ENCODE measurements around the gene FAR2. TPM values are rescaled to one million over a fixed set of nuclear protein-coding genes. Genes with fewer than 3 reads are reported as not detected.

FAR2 gene
- total RNA-seq, 4 donors from 2014 or later = 0.62 to 4.1 (median 2.6) TPM

- no peak for ATAC-seq
Measured at GRCh38 chr12:29198901-29199300, 49.8 kb downstream of the FAR2 start.

GRCh38 chr12:29200586-29200985 is 51.5 kb downstream of the FAR2 start:
- ATAC-seq (no peak), DNase-seq (no peak)
- in situ Hi-C loops (cut with MboI; ENCODE audit: low sequenced_read_pairs in 4 of 4) = no loop called here
- Histone ChIP-seq H3K27me3 (no peaks in the 10 kb centered on the region), H3K9me3 (no peaks in the 10 kb centered on the region), H3K4me1 (no peaks in the 10 kb centered on the region), H3K36me3 (no peaks in the 10 kb centered on the region), H3K27ac (no peak overlapping the region), H3K4me3 (no peak overlapping the region)
- intact Hi-C loops (cut with DNase I; ENCODE audit: low total_unique reads) = no loop called here
- no peak for TF ChIP-seq POLR2A (IDR thresholded peaks at IDR 0.05)
- no peak for TF ChIP-seq CTCF (IDR thresholded peaks at IDR 0.05 in 4 of 5, conservative IDR thresholded peaks at IDR 0.05 in 1 of 5)

More at GRCh38 chr12:29198901-29199300, 49.8 kb downstream of the FAR2 start:
- Histone ChIP-seq H3K36me3 (no peaks in the 10 kb centered on the region), H3K27me3 (no peaks in the 10 kb centered on the region), H3K27ac (no peak overlapping the region), H3K4me1 (no peaks in the 10 kb centered on the region), H3K9me3 (no peaks in the 10 kb centered on the region), H3K4me3 (no peak overlapping the region)
- no peak for DNase-seq
- in situ Hi-C loops (cut with MboI; ENCODE audit: low sequenced_read_pairs in 4 of 4) (no loop called here), intact Hi-C loops (cut with DNase I; ENCODE audit: low total_unique reads) (no loop called here)
- TF ChIP-seq POLR2A (IDR thresholded peaks at IDR 0.05) (no peak), CTCF (IDR thresholded peaks at IDR 0.05 in 4 of 5, conservative IDR thresholded peaks at IDR 0.05 in 1 of 5) (no peak)

- ATAC-seq (no peak), DNase-seq (no peak)
- no peaks in the 10 kb centered on the region for H3K36me3 ChIP-seq
- no peaks in the 10 kb centered on the region for H3K9me3 ChIP-seq
- no peak overlapping the region for H3K4me3 ChIP-seq
- H3K27me3 ChIP-seq = no peaks in the 10 kb centered on the region
- intact Hi-C loops (cut with DNase I; ENCODE audit: low total_unique reads) = no loop called here
- no peaks in the 10 kb centered on the region for H3K4me1 ChIP-seq
- in situ Hi-C loops (cut with MboI; ENCODE audit: low sequenced_read_pairs in 4 of 4) = no loop called here
- no peak for TF ChIP-seq POLR2A (IDR thresholded peaks at IDR 0.05)
- no peak for TF ChIP-seq CTCF (IDR thresholded peaks at IDR 0.05 in 4 of 5, conservative IDR thresholded peaks at IDR 0.05 in 1 of 5)
- no peak overlapping the region for H3K27ac ChIP-seq
Measured at GRCh38 chr12:29201296-29201695, 52.2 kb downstream of the FAR2 start.

- no peak overlapping the region for H3K27ac ChIP-seq
- no peaks in the 10 kb centered on the region for H3K27me3 ChIP-seq
- DNase-seq (no peak), ATAC-seq (no peak)
- intact Hi-C loops (cut with DNase I; ENCODE audit: low total_unique reads) = no loop called here
- no peaks in the 10 kb centered on the region for H3K4me1 ChIP-seq
- no peak for TF ChIP-seq CTCF (IDR thresholded peaks at IDR 0.05 in 4 of 5, conservative IDR thresholded peaks at IDR 0.05 in 1 of 5)
- TF ChIP-seq POLR2A (IDR thresholded peaks at IDR 0.05) = no peak
- in situ Hi-C loops (cut with MboI; ENCODE audit: low sequenced_read_pairs in 4 of 4) = no loop called here
- H3K9me3 ChIP-seq = no peaks in the 10 kb centered on the region
- no peak overlapping the region for H3K4me3 ChIP-seq
- no peaks in the 10 kb centered on the region for H3K36me3 ChIP-seq
Measured at GRCh38 chr12:29201746-29202145, 52.7 kb downstream of the FAR2 start.

GRCh38 chr12:29204521-29204920 is 55.4 kb downstream of the FAR2 start:
- TF ChIP-seq CTCF (IDR thresholded peaks at IDR 0.05 in 4 of 5, conservative IDR thresholded peaks at IDR 0.05 in 1 of 5) = no peak
- no peak for TF ChIP-seq POLR2A (IDR thresholded peaks at IDR 0.05)
- in situ Hi-C loops (cut with MboI; ENCODE audit: low sequenced_read_pairs in 4 of 4) (no loop called here), intact Hi-C loops (cut with DNase I; ENCODE audit: low total_unique reads) (no loop called here)
- Histone ChIP-seq H3K4me1 (no peaks in the 10 kb centered on the region), H3K27me3 (no peaks in the 10 kb centered on the region), H3K9me3 (no peaks in the 10 kb centered on the region), H3K27ac (no peak overlapping the region), H3K36me3 (no peaks in the 10 kb centered on the region), H3K4me3 (no peak overlapping the region)
- DNase-seq (no peak), ATAC-seq (no peak)

Data from gastrocnemius medialis (tissue), 4 donors.